SK-N-SH (cell line): ENCODE data around the gene EBF4. TPM values are rescaled to one million over a fixed set of nuclear protein-coding genes. Genes with fewer than 3 reads are reported as not detected.

Source experiments
- CTCF ChIA-PET: fragments of 300-600, 350-600 bp; formaldehyde crosslinking; extraction: SDS; loops from one replicate; lab custom pipeline; 2021; lab: Yijun Ruan, JAX
- POLR2A ChIA-PET: fragments of 350-600 bp; sonication (Branson Sonifier 250); formaldehyde crosslinking; extraction: SDS; loops from one replicate; lab custom pipeline; 2020; ENCODE audit warnings: antibody characterized with exemption, inconsistent platforms; lab: Yijun Ruan, JAX
- DNase-seq: peaks from one replicate; pipeline ENCODE4 v3.0.0; 2012
- H2AFZ ChIP-seq: fragments of 200-600 bp; sonication (generic); 2 replicates; pipeline ENCODE4 v1.8.1; 2016; ENCODE audit warnings: antibody characterized with exemption, mild to moderate bottlenecking, low read depth
- H3F3A ChIP-seq: fragments of 200-600 bp; sonication (generic); replicated peaks from 2 replicates; pipeline ENCODE3; 2016; ENCODE audit warnings: antibody characterized with exemption, mild to moderate bottlenecking; ENCODE audit not compliant: insufficient read depth
- H3K27ac ChIP-seq, 2 experiments: fragments of 200-500 bp in 1 of 2; fragments of 200-600 bp in 1 of 2; sonication (Bioruptor generic) in 1 of 2; sonication (generic), shearing (Covaris generic) in 1 of 2; 2 replicates each; pipeline versions ENCODE4 v1.5.1 to v1.6.1; 2014 to 2016; ENCODE audit warnings: low read depth in 2 of 2, inconsistent platforms in 1 of 2, low read length in 1 of 2, mild to moderate bottlenecking in 1 of 2, mixed read lengths in 1 of 2
- H3K27me3 ChIP-seq: fragments of 200-600 bp; sonication (generic), shearing (Covaris generic); 2 replicates; pipeline ENCODE4 v1.6.1; 2016; ENCODE audit warnings: mixed run types; ENCODE audit not compliant: insufficient read depth
- H3K36me3 ChIP-seq, 2 experiments: fragments of 200-500 bp in 1 of 2; fragments of 200-600 bp in 1 of 2; sonication (Bioruptor generic) in 1 of 2; sonication (generic) in 1 of 2; replicated peaks in 1 of 2; 2 replicates each; pipeline versions ENCODE3 to v1.5.1; 2014 to 2016; ENCODE audit warnings: low read length in 1 of 2, mild to moderate bottlenecking in 1 of 2; ENCODE audit not compliant: insufficient read depth in 2 of 2, control insufficient read depth in 1 of 2
- H3K4me1 ChIP-seq, 2 experiments: fragments of 200-500 bp in 1 of 2; fragments of 200-600 bp in 1 of 2; sonication (Bioruptor generic) in 1 of 2; sonication (generic), shearing (Covaris generic) in 1 of 2; 2 replicates each; pipeline versions ENCODE4 v1.5.1 to v1.6.1; 2014 to 2016; ENCODE audit warnings: low read depth in 1 of 2, low read length in 1 of 2, mixed run types in 1 of 2; ENCODE audit not compliant: insufficient read depth in 2 of 2, control insufficient read depth in 1 of 2
- H3K4me2 ChIP-seq: fragments of 200-600 bp; sonication (generic), shearing (Covaris generic); 2 replicates; pipeline ENCODE4 v1.6.1; 2017; ENCODE audit warnings: mixed run types
- H3K4me3 ChIP-seq, 2 experiments: fragments of 200-500 bp in 1 of 2; fragments of 200-600 bp in 1 of 2; sonication (Bioruptor generic) in 1 of 2; sonication (generic), shearing (Covaris generic) in 1 of 2; 2 replicates each; pipeline versions ENCODE4 v1.5.1 to v1.8.1; 2014 to 2016; ENCODE audit warnings: low read depth in 2 of 2, inconsistent platforms in 1 of 2, low read length in 1 of 2, mild to moderate bottlenecking in 1 of 2, mixed read lengths in 1 of 2, moderate library complexity in 1 of 2
- H3K79me2 ChIP-seq: fragments of 200-600 bp; sonication (generic); 2 replicates; pipeline ENCODE4 v1.8.1; 2017; ENCODE audit warnings: mild to moderate bottlenecking; ENCODE audit not compliant: insufficient read depth
- H3K9ac ChIP-seq: fragments of 200-600 bp; sonication (generic); 2 replicates; pipeline ENCODE4 v1.6.1; 2017; ENCODE audit warnings: mixed run types
- H3K9me2 ChIP-seq: fragments of 200-600 bp; sonication (generic); 2 replicates; pipeline ENCODE4 v1.6.1; 2017; ENCODE audit warnings: mixed run types
- H3K9me3 ChIP-seq: fragments of 200-600 bp; sonication (generic); 2 replicates; pipeline ENCODE4 v1.6.1; 2017; ENCODE audit warnings: mixed run types, mild to moderate bottlenecking, moderate library complexity
- H4K20me1 ChIP-seq: fragments of 200-600 bp; sonication (generic); 2 replicates; pipeline ENCODE4 v1.6.1; 2017; ENCODE audit warnings: mild to moderate bottlenecking, mixed run types; ENCODE audit not compliant: insufficient read depth
- JUND ChIP-seq: IDR thresholded peaks from 2 replicates; pipeline ENCODE4 v1.4.0; 2012
- MXI1 ChIP-seq: IDR thresholded peaks from 2 replicates; pipeline ENCODE4 v1.6.1; 2012; ENCODE audit warnings: mild to moderate bottlenecking, low read depth, low read length, improper control_type of control experiment
- SIN3A ChIP-seq: IDR thresholded peaks from 2 replicates; pipeline ENCODE4 v1.6.1; 2012; ENCODE audit warnings: low read depth, mild to moderate bottlenecking, low read length, moderate library complexity, borderline replicate concordance
- TCF12 ChIP-seq: IDR thresholded peaks from 2 replicates; pipeline ENCODE4 v1.4.0; 2012
- USF2 ChIP-seq: fragments of 150-350 bp; IDR thresholded peaks from 2 replicates; pipeline ENCODE4 v1.6.1; 2017; ENCODE audit warnings: antibody characterized with exemption, low read length, low read depth, borderline replicate concordance
- WGBS: methylation state at CpG from one replicate; pipeline ENCODE4 v1.1.6; 2017; ENCODE audit warnings: low lambda C conversion rate; 5-methylcytosine and 5-hydroxymethylcytosine counted together
- polyA plus RNA-seq, 3 experiments: library from polyadenylated mRNA; depleted of rRNA; stranded (reverse); fragments of >200 nt; gene quantifications; 2 replicates each; pipeline ENCODE4 v1.2.3, GENCODE V29; 2012
- TF ChIP-seq, protein P1 (sequence below): IDR thresholded peaks from 2 replicates; pipeline ENCODE4 v1.4.0; 2012; ENCODE audit warnings: low read depth, borderline replicate concordance
- TF ChIP-seq, protein P2 (sequence below): IDR thresholded peaks from 2 replicates; pipeline ENCODE4 v1.4.0; 2012; ENCODE audit warnings: low read depth
- TF ChIP-seq, protein P3 (sequence below): IDR thresholded peaks from 2 replicates; pipeline ENCODE4 v1.6.1; 2012; ENCODE audit warnings: mild to moderate bottlenecking, low read depth, low read length, moderate library complexity

EBF4 gene
- polyA plus RNA-seq, 1 of the 3 experiments (the other 2 are of a cell fraction) = 20.6 TPM

DNA sequence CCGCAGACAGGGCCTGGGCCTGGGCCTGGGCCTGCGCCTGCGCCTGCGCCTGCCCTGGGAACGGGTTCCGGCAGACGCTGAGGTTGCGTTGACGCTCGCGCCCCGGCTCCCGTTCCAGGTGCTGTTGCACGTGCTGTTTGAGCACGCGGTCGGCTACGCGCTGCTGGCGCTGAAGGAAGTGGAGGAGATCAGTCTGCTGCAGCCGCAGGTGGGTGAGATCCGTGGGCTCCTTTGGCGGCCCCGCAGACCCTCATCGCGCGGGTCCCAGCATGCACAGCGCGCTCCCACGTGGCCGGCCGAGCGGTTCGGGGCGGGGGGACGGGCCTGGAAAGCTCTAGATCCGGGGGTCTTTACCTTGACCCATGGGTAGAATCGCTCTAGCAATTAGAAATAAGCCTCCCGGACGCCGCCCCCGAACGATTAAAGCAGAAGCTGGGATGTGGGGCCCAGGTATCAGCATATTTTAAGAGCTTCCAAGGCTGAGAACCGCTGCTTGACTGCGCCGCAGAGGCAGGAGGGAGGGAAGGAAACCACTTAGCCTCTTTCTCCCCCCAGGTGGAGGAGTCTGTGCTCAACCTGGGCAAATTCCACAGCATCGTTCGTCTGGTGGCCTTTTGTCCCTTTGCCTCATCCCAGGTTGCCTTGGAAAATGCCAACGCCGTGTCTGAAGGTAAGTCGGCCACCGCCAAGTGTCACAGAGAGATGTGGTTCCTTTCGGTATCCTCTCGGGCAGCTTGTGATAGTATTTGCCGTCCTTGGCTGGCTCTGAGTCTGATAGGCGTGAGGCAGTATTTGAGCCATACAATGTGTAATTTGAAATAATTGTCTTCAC is 39.6 kb upstream of the EBF4 start:
- Histone ChIP-seq H3K4me3 (peak overlapping the region; percentile 72 to 94), H3K4me2 (peak overlapping the region; percentile 78), H2AFZ (no peak overlapping the region), H3K36me3 (peaks cover 40 to 44% of the 10 kb centered on the region in 2 experiments), H3K9ac (peak overlapping the region; percentile 97), H3K9me2 (no peaks in the 10 kb centered on the region), H3K27ac (peak overlapping the region; percentile 87; a peak in 3 of 4 replicates), H3K9me3 (no peaks in the 10 kb centered on the region), H3K27me3 (no peaks in the 10 kb centered on the region), H3K79me2 (peaks cover 58% of the 10 kb centered on the region), H3K4me1 (peaks cover 6 to 18% of the 10 kb centered on the region in 2 experiments; a peak in 3 of 4 replicates), H3F3A (peaks cover 44% of the 10 kb centered on the region), H4K20me1 (peaks cover 44% of the 10 kb centered on the region)
- DNase-seq = peak; percentile 81
- WGBS = 0% methylated on average over 13 of the region's 56 CpGs
- ChIA-PET CTCF (interaction anchor here (0.6 to 10.6 kb wide), 8 partner anchors 10 to 876 kb away, joined by 3 to 133 read pairs (median 4); partner anchors contain the start of gene ZNF343), POLR2A (interaction anchor here (0.6 to 2.7 kb wide), 19 partner anchors 7 to 1167 kb away, joined by 3 to 35 read pairs (median 4); partner anchors contain the start of genes AP5S1, CPXM1, GNRH2 and IDH3B)
- TF ChIP-seq, protein P1, sequence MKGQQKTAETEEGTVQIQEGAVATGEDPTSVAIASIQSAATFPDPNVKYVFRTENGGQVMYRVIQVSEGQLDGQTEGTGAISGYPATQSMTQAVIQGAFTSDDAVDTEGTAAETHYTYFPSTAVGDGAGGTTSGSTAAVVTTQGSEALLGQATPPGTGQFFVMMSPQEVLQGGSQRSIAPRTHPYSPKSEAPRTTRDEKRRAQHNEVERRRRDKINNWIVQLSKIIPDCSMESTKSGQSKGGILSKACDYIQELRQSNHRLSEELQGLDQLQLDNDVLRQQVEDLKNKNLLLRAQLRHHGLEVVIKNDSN = peak; percentile 88
- TF ChIP-seq MXI1 (peak; percentile 91), JUND (no peak), TCF12 (no peak), SIN3A (0 out of 2 replicates have a peak, but pooled peaks have one; percentile 21), USF2 (peak; percentile 28; the same call in 1 of the 2 replicates)
- TF ChIP-seq, protein P2, sequence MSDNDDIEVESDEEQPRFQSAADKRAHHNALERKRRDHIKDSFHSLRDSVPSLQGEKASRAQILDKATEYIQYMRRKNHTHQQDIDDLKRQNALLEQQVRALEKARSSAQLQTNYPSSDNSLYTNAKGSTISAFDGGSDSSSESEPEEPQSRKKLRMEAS = peak; percentile 95
- TF ChIP-seq, protein P3, sequence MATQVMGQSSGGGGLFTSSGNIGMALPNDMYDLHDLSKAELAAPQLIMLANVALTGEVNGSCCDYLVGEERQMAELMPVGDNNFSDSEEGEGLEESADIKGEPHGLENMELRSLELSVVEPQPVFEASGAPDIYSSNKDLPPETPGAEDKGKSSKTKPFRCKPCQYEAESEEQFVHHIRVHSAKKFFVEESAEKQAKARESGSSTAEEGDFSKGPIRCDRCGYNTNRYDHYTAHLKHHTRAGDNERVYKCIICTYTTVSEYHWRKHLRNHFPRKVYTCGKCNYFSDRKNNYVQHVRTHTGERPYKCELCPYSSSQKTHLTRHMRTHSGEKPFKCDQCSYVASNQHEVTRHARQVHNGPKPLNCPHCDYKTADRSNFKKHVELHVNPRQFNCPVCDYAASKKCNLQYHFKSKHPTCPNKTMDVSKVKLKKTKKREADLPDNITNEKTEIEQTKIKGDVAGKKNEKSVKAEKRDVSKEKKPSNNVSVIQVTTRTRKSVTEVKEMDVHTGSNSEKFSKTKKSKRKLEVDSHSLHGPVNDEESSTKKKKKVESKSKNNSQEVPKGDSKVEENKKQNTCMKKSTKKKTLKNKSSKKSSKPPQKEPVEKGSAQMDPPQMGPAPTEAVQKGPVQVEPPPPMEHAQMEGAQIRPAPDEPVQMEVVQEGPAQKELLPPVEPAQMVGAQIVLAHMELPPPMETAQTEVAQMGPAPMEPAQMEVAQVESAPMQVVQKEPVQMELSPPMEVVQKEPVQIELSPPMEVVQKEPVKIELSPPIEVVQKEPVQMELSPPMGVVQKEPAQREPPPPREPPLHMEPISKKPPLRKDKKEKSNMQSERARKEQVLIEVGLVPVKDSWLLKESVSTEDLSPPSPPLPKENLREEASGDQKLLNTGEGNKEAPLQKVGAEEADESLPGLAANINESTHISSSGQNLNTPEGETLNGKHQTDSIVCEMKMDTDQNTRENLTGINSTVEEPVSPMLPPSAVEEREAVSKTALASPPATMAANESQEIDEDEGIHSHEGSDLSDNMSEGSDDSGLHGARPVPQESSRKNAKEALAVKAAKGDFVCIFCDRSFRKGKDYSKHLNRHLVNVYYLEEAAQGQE = 0 out of 2 replicates have a peak, but pooled peaks have one; percentile 2
